Naive thymus-derived CD4-positive, alpha-beta T cell (primary cell): ENCODE data around the gene ZNF526. TPM values are rescaled to one million over a fixed set of nuclear protein-coding genes. Genes with fewer than 3 reads are reported as not detected.

ENCODE experiments used
- ATAC-seq: fragments of 150-1000 bp; cut with Tn5 transposase; 2 replicates; pipeline ENCODE4 v1.10.0; 2021; ENCODE audit warnings: mild to moderate bottlenecking, moderate library complexity
- CTCF ChIA-PET: fragments of 350-600 bp; sonication (Branson Sonifier 250); formaldehyde crosslinking; loops from one replicate; lab custom pipeline; 2021; ENCODE audit warnings: antibody characterized with exemption; lab: Charles Lee
- POLR2A ChIA-PET: fragments of 350-600 bp; sonication (Branson Sonifier 250); formaldehyde crosslinking; loops from one replicate; lab custom pipeline; 2021; ENCODE audit warnings: antibody characterized with exemption, inconsistent platforms; lab: Charles Lee
- DNase-seq, 9 donors: peaks; one replicate each; pipeline versions ENCODE4 v3.0.0 to v3.0.0-alpha.2; 2020 to 2022; ENCODE audit warnings: mixed read lengths in 1 of 9
- H3K27ac ChIP-seq: one replicate; pipeline ENCODE4 v1.7.0; 2013; ENCODE audit warnings: mild to moderate bottlenecking, low read depth, low read length, moderate library complexity
- H3K27me3 ChIP-seq, 2 donors: one replicate each; pipeline ENCODE4 v1.7.0; 2013; ENCODE audit warnings: low read length in 2 of 2, mild to moderate bottlenecking in 2 of 2, moderate library complexity in 2 of 2; ENCODE audit not compliant: control insufficient read depth in 2 of 2, insufficient read depth in 2 of 2
- H3K36me3 ChIP-seq, 3 experiments: 1 replicate in 2 of 3; 2 replicates in 1 of 3; pipeline ENCODE4 v1.7.0; 2013; ENCODE audit warnings: low read length in 3 of 3, mild to moderate bottlenecking in 3 of 3, moderate library complexity in 1 of 3; ENCODE audit not compliant: insufficient read depth in 3 of 3, control insufficient read depth in 2 of 3
- H3K4me1 ChIP-seq, 2 donors: one replicate each; pipeline ENCODE4 v1.7.0; 2013; ENCODE audit warnings: low read length in 2 of 2, mild to moderate bottlenecking in 2 of 2, moderate library complexity in 1 of 2; ENCODE audit not compliant: control insufficient read depth in 2 of 2, insufficient read depth in 2 of 2
- H3K4me3 ChIP-seq: 2 replicates; pipeline ENCODE4 v1.7.0; 2013; ENCODE audit warnings: mild to moderate bottlenecking, low read length
- H3K9me3 ChIP-seq, 3 experiments: 1 replicate in 2 of 3; 2 replicates in 1 of 3; pipeline ENCODE4 v1.7.0; 2013; ENCODE audit warnings: low read length in 3 of 3; ENCODE audit not compliant: control insufficient read depth in 2 of 3
- H3K27ac Mint-ChIP-seq, 9 donors: one replicate each; pipeline ENCODE4 v1.8.0; 2020 to 2022; ENCODE audit warnings: mixed read lengths in 9 of 9, mild to moderate bottlenecking in 8 of 9, moderate library complexity in 5 of 9, inconsistent platforms in 2 of 9
- H3K27me3 Mint-ChIP-seq, 5 donors: one replicate each; pipeline ENCODE4 v1.8.0; 2021 to 2022; ENCODE audit warnings: mixed read lengths in 5 of 5, mild to moderate bottlenecking in 1 of 5
- H3K36me3 Mint-ChIP-seq, 5 donors: one replicate each; pipeline ENCODE4 v1.8.0; 2020 to 2022; ENCODE audit warnings: mixed read lengths in 5 of 5, mild to moderate bottlenecking in 3 of 5, inconsistent platforms in 1 of 5
- H3K4me1 Mint-ChIP-seq, 7 donors: one replicate each; pipeline ENCODE4 v1.8.0; 2020 to 2022; ENCODE audit warnings: mixed read lengths in 7 of 7, mild to moderate bottlenecking in 3 of 7, inconsistent platforms in 1 of 7
- H3K4me3 Mint-ChIP-seq, 10 donors: one replicate each; pipeline ENCODE4 v1.8.0; 2020 to 2022; ENCODE audit warnings: mild to moderate bottlenecking in 10 of 10, mixed read lengths in 10 of 10, moderate library complexity in 6 of 10, inconsistent platforms in 2 of 10
- H3K9me3 Mint-ChIP-seq, 11 donors: one replicate each; pipeline ENCODE4 v1.8.0; 2020 to 2022; ENCODE audit warnings: mixed read lengths in 11 of 11, mild to moderate bottlenecking in 4 of 11, inconsistent platforms in 1 of 11, moderate library complexity in 1 of 11
- intact Hi-C, 2 donors: fragments of 100-400 bp; cut with micrococcal nuclease; formaldehyde crosslinking; loops; one replicate each; pipeline ENCODE4 v1.15.1; 2023
- polyA plus RNA-seq, 2 donors: library from polyadenylated mRNA; unstranded; fragments of 300-500 nt; fragmentation: Illumina TruSeq; gene quantifications; one replicate each; pipeline ENCODE4 v1.2.3, GENCODE V29; 2021
- total RNA-seq, 6 experiments: library from RNA in 5 of 6; stranded (reverse) in 5 of 6; gene quantifications; 1 replicate in 5 of 6; 2 replicates in 1 of 6; pipeline ENCODE4 v1.2.3 and lab custom pipeline; 2021 to 2026

ZNF526 gene
- total and polyA plus RNA-seq, 7 experiments from 2014 or later = 4.0 to 25.2 (median 11.8) TPM

DNA sequence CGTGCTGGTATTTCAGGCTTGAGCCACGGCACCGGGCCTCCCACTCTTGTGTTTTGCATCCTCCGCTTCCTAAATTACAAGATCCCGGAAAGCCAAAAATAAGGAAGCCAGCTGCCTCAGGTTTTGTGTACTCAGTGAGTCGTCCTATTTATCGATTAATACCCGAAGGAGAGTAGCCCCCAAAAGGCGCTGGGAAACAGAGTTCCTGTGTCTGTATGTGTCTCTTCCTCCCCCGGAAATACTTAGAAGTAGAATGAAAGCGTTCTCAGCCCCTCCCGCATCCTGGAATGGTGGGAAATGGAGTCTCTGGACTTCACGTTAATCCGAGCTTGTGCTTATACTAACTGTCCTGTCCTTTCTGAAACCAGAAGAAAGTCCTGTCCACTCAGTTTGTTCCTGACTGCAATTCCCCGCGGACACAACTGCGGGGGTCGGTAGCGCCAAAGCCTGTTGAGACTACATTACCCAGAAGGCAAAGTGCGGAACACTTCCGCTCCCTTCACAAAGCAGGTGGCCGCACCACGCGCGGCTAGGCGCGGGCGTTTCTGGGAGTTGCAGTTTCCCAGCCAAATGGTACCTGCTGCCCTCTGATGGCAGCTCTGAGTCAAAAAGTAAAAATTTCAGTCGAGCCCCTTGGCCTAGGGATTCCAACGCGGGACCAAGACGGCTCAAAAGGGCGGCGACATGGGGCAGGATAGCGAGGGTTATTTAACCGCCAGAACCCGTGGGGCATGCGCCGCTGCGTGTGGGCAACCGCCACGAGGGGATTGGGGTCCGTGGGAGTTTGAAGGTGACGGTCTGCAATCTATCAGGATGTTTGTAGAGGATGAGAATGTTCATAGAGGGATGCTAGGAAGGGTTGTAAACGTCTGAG lies 24.5 kb downstream of the ZNF526 start:
- Mint-ChIP-seq H3K4me1 (peaks cover 36 to 58% (median 54%) of the 10 kb centered on the region in 7 donors), H3K4me3 (peak overlapping the region; percentile 91 to 98 (median 96))

GRCh38 chr19:42245231-42245630 lies 25.1 kb downstream of the ZNF526 start:
- CTCF ChIA-PET = interaction anchor here (0.9 to 5.7 kb wide), 5 partner anchors 25 to 136 kb away, joined by 3 to 25 read pairs (median 4); partner anchors contain the start of gene ZNF526
- Mint-ChIP-seq H3K27me3 (no peaks in the 10 kb centered on the region), H3K27ac (peak overlapping the region; percentile 84 to 99 (median 96)), H3K36me3 (peaks cover 0 to 2% (median 0%) of the 10 kb centered on the region in 5 donors), H3K4me1 (peaks cover 31 to 57% (median 52%) of the 10 kb centered on the region in 7 donors), H3K4me3 (peak overlapping the region in 8 of 10 donors; percentile 91 to 98 (median 96)), H3K9me3 (no peaks in the 10 kb centered on the region)
- Histone ChIP-seq H3K4me3 (peak overlapping the region; percentile 68), H3K27me3 (no peaks in the 10 kb centered on the region), H3K36me3 (peaks cover 0 to 21% (median 0%) of the 10 kb centered on the region in 3 experiments), H3K27ac (peak overlapping the region; percentile 73), H3K4me1 (peaks cover 21 to 31% of the 10 kb centered on the region in 2 donors), H3K9me3 (no peaks in the 10 kb centered on the region)
- ATAC-seq (no peak), DNase-seq (no peak)
- intact Hi-C loops = loop anchor here in 1 of 2 donors (2.0 to 10.0 kb wide), 2 partner anchors 68 to 360 kb away; partner anchors contain the start of gene ARHGEF1
- POLR2A ChIA-PET = interaction anchor here (0.8 to 8.2 kb wide), 9 partner anchors 22 to 112 kb away, joined by 4 to 84 read pairs (median 19); partner anchors contain the start of genes CIC, DEDD2, POU2F2 and ZNF526

More for the DNA sequence above, 24.5 kb downstream of the ZNF526 start:
- CTCF ChIA-PET = interaction anchor here (0.6 to 5.7 kb wide), 8 partner anchors 8 to 129 kb away, joined by 3 to 25 read pairs (median 5); partner anchors contain the start of gene ZNF526
- Histone ChIP-seq H3K9me3 (no peaks in the 10 kb centered on the region), H3K27me3 (no peaks in the 10 kb centered on the region), H3K4me1 (peaks cover 28 to 38% of the 10 kb centered on the region in 2 donors), H3K27ac (peak overlapping the region; percentile 73), H3K36me3 (peaks cover 0 to 21% (median 4%) of the 10 kb centered on the region in 3 experiments), H3K4me3 (peak overlapping the region; percentile 68)
- POLR2A ChIA-PET = interaction anchor here (0.8 to 8.2 kb wide), 11 partner anchors 23 to 981 kb away, joined by 3 to 84 read pairs (median 10); partner anchors contain the start of genes CIC, DEDD2, PAFAH1B3 and POU2F2
- H3K27ac Mint-ChIP-seq = peak overlapping the region; percentile 84 to 99 (median 96)
- intact Hi-C loops = loop anchor here (1.0 to 10.0 kb wide), 15 partner anchors 10 to 1802 kb away; partner anchors contain the start of genes MEGF8 (in 2 of the 2), SERTAD3 (in 2 of the 2), ARHGEF1 (in 1 of the 2) and ERF (in 1 of the 2)
- peaks cover 0 to 6% (median 0%) of the 10 kb centered on the region in 5 donors for H3K36me3 Mint-ChIP-seq
- ATAC-seq (peak; percentile 51), DNase-seq (peak; percentile 76 to 93 (median 90))
- no peaks in the 10 kb centered on the region for H3K27me3 Mint-ChIP-seq
- H3K9me3 Mint-ChIP-seq = no peaks in the 10 kb centered on the region

DNA sequence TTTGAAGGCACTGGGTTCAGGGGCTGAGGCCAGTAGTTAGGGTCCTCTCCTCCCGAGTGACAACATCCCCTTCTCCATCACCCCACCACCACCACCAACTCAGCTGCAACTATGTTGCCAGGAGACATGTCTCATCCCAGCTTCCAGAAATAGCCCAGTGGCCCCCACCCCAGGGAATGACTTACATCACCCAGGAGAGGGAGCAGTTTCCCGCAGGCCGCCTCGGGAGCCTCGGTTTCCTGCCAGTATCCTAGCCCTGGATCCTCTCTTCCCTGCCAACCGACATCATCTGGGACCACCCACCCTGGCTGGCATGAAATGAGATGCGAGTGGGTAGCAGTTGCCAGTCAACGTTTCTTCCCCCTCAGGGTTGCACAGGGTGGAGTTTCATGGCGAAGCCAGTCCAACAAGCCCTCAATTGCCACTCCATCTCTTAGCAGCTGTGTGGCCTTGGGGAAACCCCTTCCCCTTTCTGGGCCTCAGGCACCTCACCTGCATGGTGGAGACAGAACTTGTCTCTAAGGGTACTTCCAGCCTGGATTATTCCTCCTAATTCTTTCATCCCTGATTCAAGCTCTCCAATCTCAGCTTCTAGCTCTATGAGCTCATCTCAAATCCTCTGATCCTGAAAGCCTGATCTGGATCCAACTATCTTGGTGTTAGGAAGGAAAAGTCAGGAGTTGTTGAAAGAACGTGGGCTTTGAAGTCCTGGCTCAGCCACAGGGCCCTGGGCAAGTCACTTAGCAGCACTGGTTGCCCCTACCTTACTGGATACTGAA lies 26.2 kb downstream of the ZNF526 start:
- Mint-ChIP-seq H3K27ac (peak overlapping the region in 7 of 9 donors; percentile 33 to 96 (median 84)), H3K27me3 (no peaks in the 10 kb centered on the region), H3K4me1 (peaks cover 24 to 54% (median 49%) of the 10 kb centered on the region in 7 donors), H3K36me3 (no peaks in the 10 kb centered on the region), H3K9me3 (no peaks in the 10 kb centered on the region), H3K4me3 (peak overlapping the region in 2 of 10 donors; percentile 25 to 41)
- Histone ChIP-seq H3K36me3 (peaks cover 0 to 21% (median 0%) of the 10 kb centered on the region in 3 experiments), H3K27me3 (no peaks in the 10 kb centered on the region), H3K4me3 (no peak overlapping the region), H3K27ac (no peak overlapping the region), H3K4me1 (peaks cover 18 to 20% of the 10 kb centered on the region in 2 donors), H3K9me3 (no peaks in the 10 kb centered on the region)
- ATAC-seq (no peak), DNase-seq (no peak)
- ChIA-PET POLR2A (interaction anchor here (0.7 to 3.7 kb wide), 7 partner anchors 10 to 47 kb away, joined by 3 to 22 read pairs (median 5); partner anchors contain the start of gene CIC), CTCF (interaction anchor here (0.6 to 5.7 kb wide), 7 partner anchors 27 to 137 kb away, joined by 3 to 25 read pairs (median 4); partner anchors contain the start of gene ZNF526)
- intact Hi-C loops = loop anchor here in 1 of 2 donors (10.0 kb wide), 1 partner anchor 362 kb away; the partner anchor contains the start of gene ARHGEF1

- Mint-ChIP-seq H3K27me3 (no peaks in the 10 kb centered on the region), H3K27ac (peak overlapping the region in 7 of 9 donors; percentile 3 to 83 (median 63)), H3K9me3 (peaks cover 0 to 2% (median 0%) of the 10 kb centered on the region in 11 donors), H3K4me1 (peaks cover 30 to 54% (median 51%) of the 10 kb centered on the region in 7 donors), H3K36me3 (no peaks in the 10 kb centered on the region), H3K4me3 (peak overlapping the region in 1 of 10 donors; percentile 22)
- Histone ChIP-seq H3K9me3 (no peaks in the 10 kb centered on the region), H3K27me3 (no peaks in the 10 kb centered on the region), H3K4me3 (no peak overlapping the region), H3K36me3 (peaks cover 0 to 21% (median 0%) of the 10 kb centered on the region in 3 experiments), H3K4me1 (peaks cover 20 to 22% of the 10 kb centered on the region in 2 donors), H3K27ac (no peak overlapping the region)
- intact Hi-C loops = loop anchor here in 1 of 2 donors (10.0 kb wide), 1 partner anchor 362 kb away; the partner anchor contains the start of gene ARHGEF1
- CTCF ChIA-PET = interaction anchor here (1.1 to 5.7 kb wide), 6 partner anchors 27 to 107 kb away, joined by 3 to 25 read pairs (median 4); partner anchors contain the start of gene ZNF526
- ATAC-seq (no peak), DNase-seq (no peak)
- POLR2A ChIA-PET = interaction anchor here (0.7 to 3.7 kb wide), 5 partner anchors 15 to 35 kb away, joined by 3 to 22 read pairs (median 5); partner anchors contain the start of gene CIC
Observed at GRCh38 chr19:42246922-42247639, 27.0 kb downstream of the ZNF526 start.

GRCh38 chr19:42247640-42248199 lies 27.6 kb downstream of the ZNF526 start:
- Histone ChIP-seq H3K36me3 (peaks cover 0 to 21% (median 0%) of the 10 kb centered on the region in 3 experiments), H3K4me1 (peaks cover 24 to 26% of the 10 kb centered on the region in 2 donors), H3K27me3 (no peaks in the 10 kb centered on the region), H3K9me3 (no peaks in the 10 kb centered on the region), H3K4me3 (no peak overlapping the region), H3K27ac (no peak overlapping the region)
- H3K9me3 Mint-ChIP-seq = peaks cover 0 to 2% (median 0%) of the 10 kb centered on the region in 11 donors
- ATAC-seq (no peak), DNase-seq (no peak)
- peaks cover 35 to 58% (median 55%) of the 10 kb centered on the region in 7 donors for H3K4me1 Mint-ChIP-seq
- CTCF ChIA-PET = interaction anchor here (1.5 to 4.1 kb wide), 2 partner anchors 32 to 108 kb away, joined by 4 to 25 read pairs; no protein-coding TSS in a partner anchor
- peaks cover 0 to 2% (median 0%) of the 10 kb centered on the region in 5 donors for H3K36me3 Mint-ChIP-seq
- intact Hi-C loops = loop anchor here in 1 of 2 donors (10.0 kb wide), 1 partner anchor 363 kb away; the partner anchor contains the start of gene ARHGEF1
- peak overlapping the region in 1 of 9 donors; percentile 22 for H3K27ac Mint-ChIP-seq
- POLR2A ChIA-PET = interaction anchor here (0.9 to 3.7 kb wide), 4 partner anchors 15 to 35 kb away, joined by 5 to 22 read pairs (median 7); partner anchors contain the start of gene CIC
- no peak overlapping the region for H3K4me3 Mint-ChIP-seq
- H3K27me3 Mint-ChIP-seq = no peaks in the 10 kb centered on the region
